B cell (primary cell): ENCODE data around the gene HOXB6. TPM values are rescaled to one million over a fixed set of nuclear protein-coding genes. Genes with fewer than 3 reads are reported as not detected.

ENCODE experiments used
- ATAC-seq: fragments of 200-7000 bp; cut with Tn5 transposase; one replicate; pipeline ENCODE4 v1.10.0; 2021; ENCODE audit warnings: low read depth, mild to moderate bottlenecking, moderate number of reproducible peaks, moderate library complexity
- CTCF ChIA-PET: fragments of 350-600 bp; sonication (Branson Sonifier 250); formaldehyde crosslinking; loops from one replicate; lab custom pipeline; 2021; ENCODE audit warnings: antibody characterized with exemption, inconsistent platforms; lab: Charles Lee
- POLR2A ChIA-PET: fragments of 350-600 bp; sonication (Branson Sonifier 250); formaldehyde crosslinking; loops from one replicate; lab custom pipeline; 2021; ENCODE audit warnings: antibody characterized with exemption; lab: Charles Lee
- DNase-seq: peaks from one replicate; pipeline ENCODE4 v3.0.0; 2013
- H2AFZ ChIP-seq: 2 replicates; pipeline ENCODE4 v1.6.1; 2012; ENCODE audit warnings: mild to moderate bottlenecking, low read depth, low read length; ENCODE audit not compliant: insufficient read depth, poor library complexity, severe bottlenecking
- H3K27ac ChIP-seq, 2 donors: 1 replicate in 1 of 2; 2 replicates in 1 of 2; pipeline ENCODE4 v1.5.1; 2012 to 2013; ENCODE audit warnings: low read length in 2 of 2, mild to moderate bottlenecking in 2 of 2, moderate library complexity in 1 of 2
- H3K27me3 ChIP-seq, 4 experiments: fragments of 200-600 bp in 1 of 4; sonication (generic) in 1 of 4; replicated peaks in 1 of 4; 1 replicate in 2 of 4; 2 replicates in 2 of 4; pipeline versions ENCODE4 v1.6.1 to v1.7.0; 2013 to 2016; ENCODE audit warnings: low read length in 3 of 4, mild to moderate bottlenecking in 2 of 4, mixed read lengths in 1 of 4, moderate library complexity in 1 of 4; ENCODE audit not compliant: insufficient read depth in 4 of 4, control insufficient read depth in 3 of 4; ENCODE audit errors: control extremely low read depth in 1 of 4
- H3K36me3 ChIP-seq, 2 experiments: replicated peaks in 1 of 2; 1 replicate in 1 of 2; 2 replicates in 1 of 2; pipeline versions ENCODE4 v1.6.1 to v1.7.1; 2013; ENCODE audit warnings: low read length in 1 of 2; ENCODE audit not compliant: insufficient read depth in 2 of 2, control insufficient read depth in 1 of 2; ENCODE audit errors: control extremely low read depth in 1 of 2, extremely low read depth in 1 of 2
- H3K4me1 ChIP-seq, 2 donors: fragments of 200-600 bp in 1 of 2; sonication (generic) in 1 of 2; 1 replicate in 1 of 2; 2 replicates in 1 of 2; pipeline versions ENCODE4 v1.5.1 to v1.6.1; 2013 to 2017; ENCODE audit warnings: low read length in 2 of 2; ENCODE audit not compliant: control insufficient read depth in 2 of 2, insufficient read depth in 2 of 2
- H3K4me2 ChIP-seq: replicated peaks from 2 replicates; pipeline ENCODE3; 2012; ENCODE audit warnings: mild to moderate bottlenecking, low read depth, low read length; ENCODE audit not compliant: poor library complexity, severe bottlenecking
- H3K4me3 ChIP-seq, 5 experiments: fragments of 200-600 bp in 1 of 5; sonication (generic) in 1 of 5; 1 replicate in 3 of 5; 2 replicates in 2 of 5; pipeline versions ENCODE4 v1.5.1 to v1.7.0; 2011 to 2016; ENCODE audit warnings: low read length in 4 of 5, mild to moderate bottlenecking in 4 of 5, low read depth in 2 of 5, control low read depth in 1 of 5, moderate library complexity in 1 of 5; ENCODE audit not compliant: insufficient read depth in 1 of 5; ENCODE audit errors: control extremely low read depth in 1 of 5, extremely low read depth in 1 of 5
- H3K79me2 ChIP-seq: fragments of 200-600 bp; sonication (generic); one replicate; pipeline ENCODE4 v1.6.0; 2016; ENCODE audit warnings: low read length; ENCODE audit not compliant: control insufficient read depth, insufficient read depth
- H3K9ac ChIP-seq: fragments of 200-600 bp; sonication (generic); 2 replicates; pipeline ENCODE4 v1.6.1; 2017; ENCODE audit warnings: mild to moderate bottlenecking, low read length, moderate library complexity
- H3K9me3 ChIP-seq, 3 donors: one replicate each; pipeline versions ENCODE4 v1.6.1 to v1.7.1; 2013; ENCODE audit warnings: low read length in 2 of 3; ENCODE audit not compliant: control insufficient read depth in 2 of 3, insufficient read depth in 1 of 3; ENCODE audit errors: control extremely low read depth in 1 of 3
- H4K20me1 ChIP-seq: 2 replicates; pipeline ENCODE4 v1.6.0; 2012; ENCODE audit warnings: mild to moderate bottlenecking, low read length; ENCODE audit not compliant: insufficient read depth, control insufficient read depth, poor library complexity, severe bottlenecking
- H3K27ac Mint-ChIP-seq: one replicate; pipeline ENCODE4 v1.8.0; 2021; ENCODE audit warnings: mixed read lengths
- H3K27me3 Mint-ChIP-seq: one replicate; pipeline ENCODE4 v1.8.0; 2021; ENCODE audit warnings: mixed read lengths
- H3K4me1 Mint-ChIP-seq: one replicate; pipeline ENCODE4 v1.8.0; 2021; ENCODE audit warnings: mixed read lengths
- H3K4me3 Mint-ChIP-seq: one replicate; pipeline ENCODE4 v1.8.0; 2021; ENCODE audit warnings: mixed read lengths
- H3K9me3 Mint-ChIP-seq: one replicate; pipeline ENCODE4 v1.8.0; 2022; ENCODE audit warnings: mixed read lengths; ENCODE audit not compliant: insufficient read depth
- CTCF ChIP-seq: fragments of 200-600 bp; IDR thresholded peaks from one replicate; pipeline ENCODE4 v1.8.0; 2022; ENCODE audit warnings: antibody characterized with exemption, mild to moderate bottlenecking
- EZH2 ChIP-seq: IDR thresholded peaks from 2 replicates; pipeline ENCODE4 v1.6.1; 2012; ENCODE audit warnings: borderline replicate concordance, low read depth, mild to moderate bottlenecking, moderate library complexity, low read length; ENCODE audit not compliant: insufficient read depth, poor library complexity, severe bottlenecking
- WGBS: methylation state at CpG from one replicate; pipeline ENCODE4 v1.1.5; 2013; ENCODE audit warnings: missing lambda C conversion rate; ENCODE audit not compliant: insufficient coverage; 5-methylcytosine and 5-hydroxymethylcytosine counted together
- intact Hi-C: fragments of 100-400 bp; cut with micrococcal nuclease; formaldehyde crosslinking; loops from one replicate; pipeline ENCODE4 v1.10.0; 2022
- polyA plus RNA-seq: library from polyadenylated mRNA; depleted of rRNA; stranded (reverse); fragments of >200 nt; gene quantifications from 2 replicates; pipeline ENCODE4 v1.2.3, GENCODE V29; 2012
- total RNA-seq, 2 donors: library from RNA; stranded (reverse); fragments of 120-200 nt in 1 of 2; gene quantifications; 1 replicate in 1 of 2; 2 replicates in 1 of 2; pipeline versions ENCODE4 v1.2.3 to v1.2.4, GENCODE V29; 2013 to 2022

The HOXB6 gene
- total and polyA plus RNA-seq, 2 donors (not counting 1 experiment from before 2014, with no cell fraction given) = 0.10 TPM; not detected in 1

- ChIA-PET POLR2A (no interaction called here), CTCF (no interaction called here)
- H3K27ac Mint-ChIP-seq = no peak overlapping the region
- WGBS = 89% methylated on average over 9 of the region's 14 CpGs
- no peak for DNase-seq
- Histone ChIP-seq H3K79me2 (no peaks in the 10 kb centered on the region), H3K9me3 (no peaks in the 10 kb centered on the region), H3K4me1 (peaks cover 0 to 4% of the 10 kb centered on the region in 2 donors), H4K20me1 (no peaks in the 10 kb centered on the region), H3K27me3 (peaks cover 0 to 41% (median 12%) of the 10 kb centered on the region in 4 experiments), H3K9ac (no peak overlapping the region), H3K27ac (no peak overlapping the region), H3K4me3 (no peak overlapping the region), H2AFZ (no peak overlapping the region), H3K36me3 (no peaks in the 10 kb centered on the region), H3K4me2 (no peak overlapping the region)
- peaks cover 8% of the 10 kb centered on the region for H3K4me1 Mint-ChIP-seq
- no peak for ATAC-seq
- intact Hi-C loops = no loop called here
- TF ChIP-seq CTCF (no peak), EZH2 (no peak)
- no peak overlapping the region for H3K4me3 Mint-ChIP-seq
- H3K9me3 Mint-ChIP-seq = no peaks in the 10 kb centered on the region
- H3K27me3 Mint-ChIP-seq = peaks cover 36% of the 10 kb centered on the region
Observed at GRCh38 chr17:48559840-48560817, 44.7 kb downstream of the HOXB6 start.
